GM12878 (cell line): ENCODE data around the gene TCF4. TPM values are rescaled to one million over a fixed set of nuclear protein-coding genes. Genes with fewer than 3 reads are reported as not detected.

ENCODE experiments used
- ATAC-seq: fragments of 200-7000 bp; cut with Tn5 transposase; 3 replicates; pipeline ENCODE4 v1.9.1; 2020; ENCODE audit warnings: mild to moderate bottlenecking, moderate library complexity
- BruUV-seq: library from RNA; stranded (reverse); fragments of 400-500 nt; replicated peaks from 2 replicates; lab custom pipeline; 2021; lab: Mats Ljungman, UMichigan
- CTCF ChIA-PET: fragments of 300-600 bp; sonication (Branson Sonifier 250); formaldehyde crosslinking; extraction: SDS; loops from one replicate; lab custom pipeline; 2021; ENCODE audit warnings: inconsistent platforms; lab: Yijun Ruan, JAX
- POLR2A ChIA-PET: fragments of 350-600 bp; formaldehyde crosslinking; extraction: SDS; loops from one replicate; lab custom pipeline; 2021; ENCODE audit warnings: inconsistent platforms; lab: Charles Lee
- RAD21 ChIA-PET: fragments of 300-600 bp; sonication (Branson Sonifier 250); formaldehyde crosslinking; loops from one replicate; lab custom pipeline; 2023; ENCODE audit warnings: antibody characterized with exemption; ENCODE audit not compliant: unreplicated experiment; lab: Charles Lee
- SMC1A ChIA-PET: fragments of 300-600 bp; sonication (Branson Sonifier 250); formaldehyde crosslinking; loops from one replicate; lab custom pipeline; 2023; ENCODE audit not compliant: unreplicated experiment, uncharacterized antibody; lab: Charles Lee
- DNase-seq: peaks from one replicate; pipeline ENCODE4 v3.0.0-alpha.2; 2011; ENCODE audit warnings: low read depth, low spot score
- FAIRE-seq: peaks from 3 replicates; lab custom pipeline; 2011; peaks lifted over from hg19 to GRCh38; lab: Jason Lieb, UNC
- H2AFZ ChIP-seq: 2 replicates; pipeline ENCODE4 v1.6.0; 2011; ENCODE audit warnings: low read depth, low read length, control low read depth; ENCODE audit not compliant: control insufficient read depth
- H3K27ac ChIP-seq: 2 replicates; pipeline ENCODE4 v1.5.1; 2011; ENCODE audit warnings: control low read depth; ENCODE audit not compliant: control insufficient read depth, insufficient read depth
- H3K27me3 ChIP-seq, 2 experiments: replicated peaks in 1 of 2; 2 replicates each; pipeline versions ENCODE4 v1.6.0 to v1.6.1; 2011; ENCODE audit warnings: low read length in 1 of 2; ENCODE audit not compliant: control insufficient read depth in 2 of 2, insufficient read depth in 2 of 2
- H3K36me3 ChIP-seq, 2 experiments: 2 replicates each; pipeline ENCODE4 v1.5.1; 2011; ENCODE audit warnings: low read length in 1 of 2; ENCODE audit not compliant: control insufficient read depth in 2 of 2, insufficient read depth in 2 of 2
- H3K4me1 ChIP-seq: 2 replicates; pipeline ENCODE4 v1.6.1; 2011; ENCODE audit warnings: mild to moderate bottlenecking, low read length, moderate library complexity, mixed read lengths; ENCODE audit not compliant: control insufficient read depth, insufficient read depth
- H3K4me2 ChIP-seq: 2 replicates; pipeline ENCODE4 v1.6.0; 2011; ENCODE audit warnings: control low read depth; ENCODE audit not compliant: control insufficient read depth, insufficient read depth
- H3K4me3 ChIP-seq: fragments of 200-600 bp; sonication (generic); 2 replicates; pipeline ENCODE4 v1.5.1; 2016
- H3K79me2 ChIP-seq: 2 replicates; pipeline ENCODE4 v1.6.0; 2011; ENCODE audit warnings: low read length; ENCODE audit not compliant: control insufficient read depth, insufficient read depth
- H3K9ac ChIP-seq: 2 replicates; pipeline ENCODE4 v1.8.0; 2011; ENCODE audit warnings: low read length, control low read depth, mixed read lengths; ENCODE audit not compliant: control insufficient read depth, insufficient read depth
- H3K9me3 ChIP-seq: replicated peaks from 3 replicates; pipeline ENCODE4 v1.5.1; 2011; ENCODE audit warnings: mild to moderate bottlenecking, low read length; ENCODE audit not compliant: control insufficient read depth, insufficient read depth
- H4K20me1 ChIP-seq: 2 replicates; pipeline ENCODE4 v1.6.0; 2011; ENCODE audit not compliant: control insufficient read depth, insufficient read depth
- ELK1 ChIP-seq: IDR thresholded peaks from 2 replicates; pipeline ENCODE4 v1.6.1; 2012; ENCODE audit warnings: low read depth, low read length, improper control_type of control experiment
- IKZF1 ChIP-seq: fragments of 450-650 bp; conservative IDR thresholded peaks from 2 replicates; pipeline ENCODE4 v1.6.1; 2017; ENCODE audit warnings: antibody characterized with exemption, mild to moderate bottlenecking
- JUND ChIP-seq: IDR thresholded peaks from 2 replicates; pipeline ENCODE4 v1.6.1; 2012; ENCODE audit warnings: low read depth, mild to moderate bottlenecking, low read length, improper control_type of control experiment, moderate library complexity
- MEF2B ChIP-seq: fragments of 450-650 bp; IDR thresholded peaks from 2 replicates; pipeline ENCODE4 v1.6.1; 2018; ENCODE audit warnings: mild to moderate bottlenecking, moderate library complexity; ENCODE audit not compliant: partially characterized antibody, poor library complexity, severe bottlenecking
- MTA2 ChIP-seq: fragments of 450-650 bp; IDR thresholded peaks from 2 replicates; pipeline ENCODE4 v1.6.1; 2016; ENCODE audit warnings: low read depth, mild to moderate bottlenecking, moderate library complexity
- NFYA ChIP-seq: IDR thresholded peaks from 2 replicates; pipeline ENCODE4 v1.6.1; 2011; ENCODE audit warnings: low read depth, mild to moderate bottlenecking, low read length, improper control_type of control experiment, borderline replicate concordance
- PKNOX1 ChIP-seq: fragments of 450-650 bp; IDR thresholded peaks from 2 replicates; pipeline ENCODE4 v1.6.1; 2016; ENCODE audit warnings: mild to moderate bottlenecking
- POLR2AphosphoS5 ChIP-seq: IDR thresholded peaks from 2 replicates; pipeline ENCODE4 v1.6.1; 2011; ENCODE audit warnings: mild to moderate bottlenecking, low read length, inconsistent platforms
- SMARCA5 ChIP-seq: fragments of 450-650 bp; IDR thresholded peaks from 2 replicates; pipeline ENCODE4 v1.6.1; 2017; ENCODE audit warnings: mild to moderate bottlenecking
- TAF1 ChIP-seq: IDR thresholded peaks from 2 replicates; pipeline ENCODE4 v1.6.1; 2011; ENCODE audit warnings: mild to moderate bottlenecking, low read depth, low read length, borderline replicate concordance
- ZBED1 ChIP-seq: IDR thresholded peaks from 2 replicates; pipeline ENCODE4 v1.6.1; 2016; ENCODE audit warnings: borderline replicate concordance
- WGBS: methylation state at CpG from one replicate; pipeline ENCODE4 v1.1.6; 2016; ENCODE audit warnings: low lambda C conversion rate; ENCODE audit not compliant: insufficient replicate concordance, insufficient coverage; ENCODE audit errors: missing lambda C conversion rate; 5-methylcytosine and 5-hydroxymethylcytosine counted together
- in situ Hi-C: fragments of 300-500 bp; cut with MboI; formaldehyde crosslinking; loops from 9 replicates; pipeline ENCODE4 v1.14.3; 2018; ENCODE audit warnings: mixed read lengths
- intact Hi-C: fragments of 100-400 bp; cut with micrococcal nuclease; formaldehyde crosslinking; loops from one replicate; pipeline ENCODE4 v1.14.2; 2022; ENCODE audit not compliant: unreplicated experiment
- polyA plus RNA-seq, 11 experiments: library from polyadenylated mRNA; depleted of rRNA in 4 of 11; unstranded in 6 of 11; stranded (reverse) in 5 of 11; fragments of >200 nt; fragmentation: Nextera tagmentation in 4 of 11; fragmentation: Illumina TruSeq in 1 of 11; extraction: Ambion mirVana in 4 of 11; extraction: Trizol in 1 of 11; gene quantifications; 1 replicate in 1 of 11; 2 replicates in 10 of 11; pipeline versions ENCODE4 v1.2.1 to v1.2.3, GENCODE V29; 2011 to 2016; ENCODE audit warnings: inconsistent platforms in 2 of 11, missing spikeins in 2 of 11, low read depth in 1 of 11
- total RNA-seq, 4 experiments: library from RNA; depleted of rRNA in 3 of 4; stranded (reverse); fragments of >200 nt in 3 of 4; fragmentation: Illumina TruSeq in 1 of 4; extraction: Trizol in 1 of 4; gene quantifications; 2 replicates each; pipeline versions ENCODE4 v1.2.1 to v1.2.3, GENCODE V29; 2013 to 2021

TCF4 gene
- total and polyA plus RNA-seq, 10 of the 15 experiments (the other 5 are each of a cell fraction or from before 2014, with no cell fraction given): 15.2 to 94.0 (median 31.5) TPM

- Histone ChIP-seq H3K9ac (no peak overlapping the region), H3K36me3 (no peaks in the 10 kb centered on the region), H4K20me1 (no peaks in the 10 kb centered on the region), H3K9me3 (no peaks in the 10 kb centered on the region), H3K79me2 (no peaks in the 10 kb centered on the region), H2AFZ (no peak overlapping the region), H3K27ac (no peak overlapping the region), H3K4me2 (no peak overlapping the region), H3K4me1 (peaks cover 14% of the 10 kb centered on the region), H3K27me3 (no peaks in the 10 kb centered on the region), H3K4me3 (no peak overlapping the region)
- RAD21 ChIA-PET: no interaction called here
- intact Hi-C loops: loop anchor here (5.0 to 10.0 kb wide), 2 partner anchors 127 to 544 kb away; no protein-coding TSS in a partner anchor
- SMC1A ChIA-PET: no interaction called here
- no peak for FAIRE-seq
- TF ChIP-seq ZBED1: no peak
- no peak for TF ChIP-seq PKNOX1
- TF ChIP-seq JUND: no peak
- DNase-seq: no peak
- ATAC-seq: peak; percentile 8; the same call in 1 of the 3 replicates
- 38% methylated on average over 3 of the region's 3 CpGs for WGBS
- CTCF ChIA-PET: no interaction called here
- POLR2A ChIA-PET: interaction anchor here (0.6 kb wide), 1 partner anchor 126 kb away, joined by 4 read pairs; no protein-coding TSS in a partner anchor
- BruUV-seq: no TSS peak
- in situ Hi-C loops: no loop called here
Measured at GRCh38 chr18:55221622-55222021, 366.4 kb downstream of the TCF4 start.

GRCh38 chr18:55220523-55220922 lies 367.5 kb downstream of the TCF4 start:
- peak; percentile 77 for ATAC-seq
- TF ChIP-seq POLR2AphosphoS5: no peak
- TF ChIP-seq TAF1: no peak
- TF ChIP-seq MEF2B: peak; percentile 51
- no peak for TF ChIP-seq ELK1
- no peak for TF ChIP-seq SMARCA5
- peak; percentile 32; the same call in 1 of the 2 replicates for TF ChIP-seq IKZF1
- TF ChIP-seq NFYA: no peak
- TF ChIP-seq MTA2: peak; percentile 23; the same call in 1 of the 2 replicates

More at GRCh38 chr18:55220523-55220922, 367.5 kb downstream of the TCF4 start:
- Histone ChIP-seq H3K4me2 (peak overlapping the region; percentile 38; the same call in 1 of the 2 replicates), H3K9ac (no peak overlapping the region), H3K4me3 (no peak overlapping the region), H2AFZ (no peak overlapping the region), H3K27ac (no peak overlapping the region; the same call in 1 of the 2 replicates), H4K20me1 (no peaks in the 10 kb centered on the region), H3K79me2 (no peaks in the 10 kb centered on the region), H3K27me3 (no peaks in the 10 kb centered on the region), H3K36me3 (no peaks in the 10 kb centered on the region), H3K9me3 (no peaks in the 10 kb centered on the region), H3K4me1 (peaks cover 14% of the 10 kb centered on the region)
- RAD21 ChIA-PET: interaction anchor here (1.0 kb wide), 1 partner anchor 133 kb away, joined by 3 read pairs; no protein-coding TSS in a partner anchor
- WGBS: 0% methylated on average over 1 of the region's 1 CpG
- SMC1A ChIA-PET: interaction anchor here (1.0 kb wide), 1 partner anchor 196 kb away, joined by 3 read pairs; no protein-coding TSS in a partner anchor
- POLR2A ChIA-PET: interaction anchor here (1.0 kb wide), 1 partner anchor 105 kb away, joined by 3 read pairs; no protein-coding TSS in a partner anchor
- CTCF ChIA-PET: interaction anchor here (1.4 kb wide), 1 partner anchor 14 kb away, joined by 6 read pairs; no protein-coding TSS in a partner anchor
- BruUV-seq: no TSS peak
- FAIRE-seq: peak; percentile 86
- intact Hi-C loops (loop anchor here (5.0 to 10.0 kb wide), 2 partner anchors 126 to 543 kb away; no protein-coding TSS in a partner anchor), in situ Hi-C loops (no loop called here)
- peak; percentile 33 for DNase-seq
